ENCODE measurements around the gene UPK3BL1.
"Not testable (repeated sequence)": the region's sequence is repeated elsewhere in the genome, so short reads cannot be mapped to it uniquely, and the experiment has no call there.

GRCh38 chr7:102635354-102635753 is 7.2 kb downstream of the UPK3BL1 start:
- TF ChIP-seq, protein P1, sequence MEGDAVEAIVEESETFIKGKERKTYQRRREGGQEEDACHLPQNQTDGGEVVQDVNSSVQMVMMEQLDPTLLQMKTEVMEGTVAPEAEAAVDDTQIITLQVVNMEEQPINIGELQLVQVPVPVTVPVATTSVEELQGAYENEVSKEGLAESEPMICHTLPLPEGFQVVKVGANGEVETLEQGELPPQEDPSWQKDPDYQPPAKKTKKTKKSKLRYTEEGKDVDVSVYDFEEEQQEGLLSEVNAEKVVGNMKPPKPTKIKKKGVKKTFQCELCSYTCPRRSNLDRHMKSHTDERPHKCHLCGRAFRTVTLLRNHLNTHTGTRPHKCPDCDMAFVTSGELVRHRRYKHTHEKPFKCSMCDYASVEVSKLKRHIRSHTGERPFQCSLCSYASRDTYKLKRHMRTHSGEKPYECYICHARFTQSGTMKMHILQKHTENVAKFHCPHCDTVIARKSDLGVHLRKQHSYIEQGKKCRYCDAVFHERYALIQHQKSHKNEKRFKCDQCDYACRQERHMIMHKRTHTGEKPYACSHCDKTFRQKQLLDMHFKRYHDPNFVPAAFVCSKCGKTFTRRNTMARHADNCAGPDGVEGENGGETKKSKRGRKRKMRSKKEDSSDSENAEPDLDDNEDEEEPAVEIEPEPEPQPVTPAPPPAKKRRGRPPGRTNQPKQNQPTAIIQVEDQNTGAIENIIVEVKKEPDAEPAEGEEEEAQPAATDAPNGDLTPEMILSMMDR (IDR thresholded peaks at IDR 0.05), result not testable (repeated sequence)
- not testable (repeated sequence) for TF ChIP-seq ZFX (IDR thresholded peaks at IDR 0.05; ENCODE audit: borderline replicate concordance)
